SHP77 treated with DMSO at 0.1 percent for 48 hours (cell line): Measurements from ENCODE around the gene NPS.

Experiments
- DNase-seq: peaks from one replicate; lab custom pipeline; 2025; lab: John Stamatoyannopoulos, UW

NPS gene, protein sequence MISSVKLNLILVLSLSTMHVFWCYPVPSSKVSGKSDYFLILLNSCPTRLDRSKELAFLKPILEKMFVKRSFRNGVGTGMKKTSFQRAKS

DNA sequence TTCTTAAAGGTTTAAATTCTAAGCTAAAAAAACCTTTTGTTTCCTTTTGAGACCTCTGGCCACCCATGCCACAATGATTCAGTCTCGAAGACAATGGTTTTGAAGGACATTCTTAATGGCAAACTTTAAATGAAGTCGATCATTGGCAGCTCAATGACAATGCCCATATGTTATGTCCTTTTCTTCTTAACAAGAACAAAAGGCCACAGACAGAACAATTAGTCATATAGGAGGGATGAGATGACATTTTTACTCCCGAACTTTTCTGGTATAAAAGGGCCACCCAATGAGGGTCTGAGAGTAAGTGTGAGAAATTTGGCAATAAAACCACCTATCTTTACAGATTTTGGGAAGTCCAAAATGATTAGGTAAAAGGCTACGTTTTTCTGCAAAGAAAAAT, at the start of gene NPS:
Gene NPS, plus strand, starts transcription at position 301 of the 400 bp plus-strand sequence. Its CDS starts 60 bp downstream, at position 361.
- no peak for DNase-seq

DNA sequence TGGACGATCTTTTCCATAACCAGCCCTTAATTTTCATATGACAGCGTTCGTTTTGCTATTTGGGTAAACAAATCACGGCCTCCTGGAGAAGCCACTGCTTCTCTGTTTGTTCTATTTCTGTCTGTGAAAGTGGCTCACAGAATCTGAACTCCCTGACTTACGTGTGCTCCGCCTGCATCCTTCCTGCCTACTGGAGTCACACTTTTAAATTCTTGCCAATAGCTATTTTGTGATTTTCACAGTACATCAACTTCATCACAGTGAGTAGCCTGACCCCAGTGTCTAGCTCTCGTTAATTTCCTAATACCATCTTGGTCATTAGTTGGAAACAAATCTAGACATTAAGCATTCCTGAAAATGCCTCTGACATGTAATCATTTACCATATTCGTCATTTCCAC, 49.0 kb upstream of the NPS start:
- no peak for DNase-seq

DNA sequence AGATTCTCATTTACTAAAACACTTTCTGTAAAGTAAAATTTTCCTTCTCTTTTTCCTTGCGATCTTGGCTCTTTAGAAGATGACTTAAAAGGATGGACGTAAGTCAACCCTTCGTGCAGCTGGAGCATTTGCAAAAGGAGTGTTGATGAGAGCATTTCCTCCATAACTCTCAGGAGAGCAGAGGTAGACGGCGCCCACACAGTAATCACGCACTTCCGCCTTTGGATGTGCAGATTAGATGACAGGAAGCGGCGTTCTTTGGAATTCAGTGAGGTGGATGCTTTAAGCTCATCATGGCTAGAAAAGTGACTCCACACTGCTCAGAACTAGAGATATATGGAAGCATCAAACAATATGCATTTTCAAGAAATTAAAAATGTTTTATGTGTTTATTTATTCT, 43.0 kb upstream of the NPS start:
- no peak for DNase-seq

DNA sequence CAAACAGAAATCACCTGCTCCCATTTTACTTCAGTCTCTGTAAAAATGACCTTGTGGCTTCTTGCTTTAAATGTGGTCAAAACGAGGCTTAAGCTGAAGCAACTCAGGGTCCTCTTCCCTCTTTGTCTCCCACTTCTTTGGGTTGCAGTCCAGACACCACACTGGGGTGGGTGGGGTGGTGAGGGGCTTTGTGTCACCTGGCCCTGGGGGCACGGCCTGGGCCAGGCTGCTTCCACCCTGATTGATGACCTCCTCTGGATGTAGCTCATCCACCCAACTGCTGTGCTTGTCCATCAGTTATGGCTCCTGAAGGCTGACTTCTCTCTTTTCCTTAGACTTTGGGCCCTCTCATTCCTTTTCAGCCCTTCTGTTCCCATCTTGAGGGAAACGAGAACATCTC, 26.8 kb upstream of the NPS start:
- no peak for DNase-seq

DNA sequence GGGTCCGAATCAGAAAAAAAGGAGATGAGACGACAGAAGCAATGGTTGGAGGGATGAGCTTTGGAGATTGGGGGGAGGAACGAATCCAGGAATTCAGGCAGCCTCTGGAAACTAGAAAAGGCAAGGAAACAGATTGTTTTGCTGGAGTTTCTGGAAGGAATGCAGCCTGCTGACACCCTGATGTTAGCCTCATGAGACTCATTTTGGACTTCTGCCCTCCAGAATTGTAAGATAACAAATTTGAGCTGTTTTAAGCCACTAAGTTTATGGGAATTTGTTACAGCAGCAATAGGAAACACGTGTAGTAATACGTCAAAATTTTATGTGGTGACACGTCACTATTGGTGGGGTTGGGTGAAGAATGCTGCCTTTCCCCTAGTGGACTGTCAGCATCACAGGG, 25.6 kb upstream of the NPS start:
- DNase-seq, result no peak

DNA sequence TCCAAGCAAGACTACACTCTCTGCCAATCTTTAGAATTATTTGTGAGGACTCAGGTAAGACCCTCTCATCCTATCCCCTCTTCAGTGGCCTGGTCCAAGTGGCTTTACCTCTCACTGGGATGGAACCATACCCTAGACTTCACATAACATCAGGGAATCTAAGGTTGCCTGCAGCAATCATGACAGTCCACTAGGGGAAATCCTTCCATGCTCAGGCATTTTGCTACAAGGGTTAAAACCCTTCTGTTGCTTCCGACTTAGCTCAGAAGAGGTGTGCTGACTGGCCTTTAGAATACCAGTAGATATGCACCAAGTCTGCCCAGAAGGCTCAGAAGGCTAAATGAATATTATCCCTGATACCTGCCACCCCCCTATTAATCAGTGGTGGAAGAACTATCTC, 24.9 kb upstream of the NPS start:
- DNase-seq, result no peak

DNA sequence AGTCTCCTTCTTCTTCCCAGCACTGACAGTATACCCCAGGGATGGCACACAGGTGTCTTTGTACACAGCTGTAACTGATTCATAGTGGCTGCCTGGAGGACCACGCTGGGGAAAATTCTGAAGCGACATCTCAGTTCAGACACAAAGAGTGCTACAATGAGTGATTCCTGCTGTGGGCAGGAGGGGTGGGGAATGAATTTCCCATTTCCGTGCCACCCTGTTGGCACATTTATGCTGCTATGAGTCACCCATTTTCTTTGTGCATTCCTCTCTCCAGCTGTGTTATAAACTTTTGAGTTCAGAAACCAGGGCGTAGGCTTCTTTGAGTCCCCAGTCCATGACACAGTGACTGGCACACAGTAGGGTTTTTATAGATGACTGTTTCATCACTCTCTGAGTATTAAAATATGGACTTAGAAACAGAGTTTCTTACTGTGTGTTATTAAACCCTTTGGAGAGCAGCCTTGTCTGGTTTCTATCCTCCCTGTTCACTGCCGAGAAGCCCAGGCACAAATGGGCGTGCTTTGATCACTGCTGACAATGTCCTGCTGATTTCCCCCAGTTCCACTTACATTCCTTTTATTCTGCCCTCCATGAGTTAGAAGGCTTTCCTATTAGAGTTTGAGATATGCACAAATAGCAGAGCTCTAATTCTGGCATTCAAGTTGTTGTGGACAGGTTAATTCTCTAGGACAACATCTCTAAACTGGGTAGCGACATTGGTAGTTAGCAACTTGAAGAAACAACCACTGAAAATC, 24.0 kb upstream of the NPS start:
- DNase-seq, result no peak

DNA sequence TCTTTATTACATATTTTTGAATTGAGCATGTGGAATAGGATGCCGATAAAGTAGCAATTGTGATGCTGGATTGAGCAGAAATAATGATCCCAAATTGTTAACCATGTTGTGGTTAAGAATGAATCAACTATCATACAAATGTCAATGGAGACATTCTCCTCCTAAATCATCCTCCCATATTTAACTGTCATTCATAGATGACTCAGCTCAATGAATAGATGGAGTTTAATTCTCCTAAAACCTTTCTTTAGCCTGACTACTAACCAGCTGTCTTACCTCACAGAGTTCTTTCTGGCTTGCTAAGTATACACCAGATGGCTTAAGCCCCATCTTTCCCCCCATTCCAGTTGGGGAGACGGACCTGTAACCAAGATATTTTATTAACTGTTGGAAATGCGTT, 23.4 kb upstream of the NPS start:
- DNase-seq, result no peak

DNA sequence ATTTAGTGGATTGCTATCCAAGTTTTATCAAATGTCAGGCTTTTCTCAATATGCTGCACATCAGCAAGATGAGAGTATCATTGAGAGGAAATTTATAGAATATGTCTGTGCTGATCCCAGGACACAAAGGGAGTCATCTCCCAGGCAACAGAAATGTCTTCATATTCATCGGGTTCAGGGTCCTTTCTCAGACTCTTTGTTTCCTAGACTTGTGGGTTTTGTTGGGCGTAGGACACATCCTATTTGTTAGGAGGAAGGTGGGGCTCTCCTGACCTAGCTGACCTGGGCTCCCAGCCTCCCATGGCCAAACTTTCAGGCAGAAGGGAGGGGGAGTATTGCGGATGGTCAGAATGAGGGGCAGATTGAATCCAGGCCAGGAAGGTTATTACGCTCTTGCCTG, 22.9 kb upstream of the NPS start:
- no peak for DNase-seq

DNA sequence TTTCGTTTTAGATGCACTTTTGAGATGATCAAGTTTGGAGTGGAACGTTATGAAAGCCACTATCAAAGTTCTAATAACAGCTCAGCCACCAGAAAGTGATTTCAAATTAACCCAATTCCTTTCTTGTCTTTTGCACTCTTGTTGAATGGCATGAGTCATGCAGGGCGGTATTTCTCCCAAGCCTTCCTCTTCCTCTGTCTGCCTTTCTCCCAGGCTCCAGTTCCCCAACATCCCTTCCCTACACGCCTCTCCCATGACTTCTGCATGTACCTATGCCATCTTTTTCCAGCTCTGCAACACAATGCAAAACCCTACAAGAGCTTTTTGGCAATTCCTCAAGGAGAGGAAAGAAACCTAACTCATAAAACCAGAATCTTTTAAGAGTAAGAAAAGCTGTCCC, 21.8 kb upstream of the NPS start:
- DNase-seq, result no peak

DNA sequence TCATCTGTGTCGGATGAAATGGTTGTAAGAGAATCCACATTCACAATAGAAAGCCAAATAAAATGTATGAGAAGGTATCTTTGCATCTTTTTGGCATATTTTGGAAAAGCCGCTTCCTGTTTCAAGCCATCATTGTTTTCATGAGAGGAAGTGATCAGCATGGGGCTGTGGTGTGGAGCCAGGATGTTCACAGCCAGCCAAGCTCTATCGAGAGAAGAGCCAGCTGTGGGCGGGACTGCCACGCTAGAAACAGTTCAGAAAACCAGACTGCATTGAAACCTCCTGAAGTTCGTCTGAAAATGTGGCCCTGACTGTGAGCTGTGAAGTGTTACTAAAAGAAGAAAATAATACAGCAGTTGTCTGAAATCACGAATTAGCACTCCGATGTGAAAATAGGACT, 21.2 kb upstream of the NPS start:
- DNase-seq, result no peak

DNA sequence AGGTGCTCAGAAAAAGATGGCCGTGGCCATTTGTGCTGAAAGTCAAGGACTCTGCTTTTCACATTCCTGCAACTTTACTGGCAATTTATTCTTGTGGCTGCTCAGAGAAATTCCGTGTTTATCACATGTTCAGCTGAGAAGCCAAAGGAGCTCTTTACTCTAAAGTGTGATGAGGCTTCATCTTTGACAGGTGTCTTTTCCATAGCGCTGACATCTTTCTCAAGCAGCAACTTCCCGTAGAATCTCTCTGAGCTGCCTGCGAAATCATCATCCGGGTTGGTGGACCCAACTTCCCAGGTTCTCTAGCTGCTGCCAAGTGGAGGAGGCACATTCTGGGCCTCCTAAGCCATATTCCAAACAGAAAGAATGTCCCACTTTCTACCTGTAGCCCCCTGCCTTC, 16.9 kb upstream of the NPS start:
- DNase-seq, result no peak

DNA sequence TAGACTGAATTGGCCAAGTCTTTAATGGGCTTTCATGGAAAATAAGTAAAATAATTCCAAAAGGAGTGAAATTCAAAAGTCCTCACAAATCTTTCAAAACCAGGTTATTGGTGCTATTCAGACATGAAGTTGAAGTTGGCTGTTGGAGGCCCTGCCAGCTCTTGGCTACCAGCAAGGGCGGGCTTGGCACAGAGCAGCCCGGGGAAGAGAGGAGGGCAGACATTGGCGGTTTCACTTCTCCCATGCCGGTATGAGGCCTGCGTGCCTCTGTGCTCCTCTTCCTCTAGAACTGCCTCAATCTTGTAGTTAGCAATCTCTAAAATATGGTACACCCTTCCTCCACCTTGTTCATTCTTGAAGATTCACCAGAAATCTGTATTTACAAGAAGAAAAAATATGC, 16.4 kb upstream of the NPS start:
- no peak for DNase-seq

DNA sequence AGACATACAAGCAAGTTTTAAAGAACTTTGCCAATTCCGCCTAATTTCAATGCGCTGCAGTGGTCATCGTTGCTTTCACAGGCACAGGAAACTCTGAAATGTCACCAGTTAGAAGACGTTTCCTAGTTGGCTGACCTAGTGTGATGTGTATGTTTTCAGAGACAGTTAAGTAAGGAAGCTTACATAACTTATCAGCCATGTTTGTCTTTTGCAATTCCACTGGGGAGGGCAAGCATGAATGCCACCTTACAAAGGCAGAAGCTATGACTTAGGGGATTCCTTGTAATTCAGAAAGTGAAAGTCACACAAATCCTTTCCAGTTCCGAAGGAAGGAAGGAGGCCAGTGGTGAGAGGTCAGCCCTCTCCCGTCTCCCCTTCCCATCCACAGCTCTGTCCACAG, 15.0 kb upstream of the NPS start:
- DNase-seq, result no peak

DNA sequence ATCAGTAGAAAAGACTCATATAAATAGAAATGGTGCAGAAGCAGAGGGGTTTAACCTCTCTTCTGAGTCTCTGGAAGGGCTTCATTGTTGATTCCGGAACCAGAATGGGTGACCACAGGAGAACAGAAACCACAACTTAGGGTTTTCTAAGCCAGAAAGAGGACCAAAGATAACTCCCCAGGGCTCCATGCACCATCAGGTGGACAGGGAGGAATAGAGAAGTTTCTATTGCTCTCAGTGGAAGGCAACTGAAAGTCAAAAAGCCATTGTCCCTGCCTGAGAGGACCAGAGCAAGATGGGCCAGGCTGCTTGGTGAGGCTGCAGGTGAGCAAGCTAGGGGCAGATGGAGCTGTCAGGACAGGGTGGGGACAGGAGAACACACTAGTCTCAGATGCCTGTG, 14.6 kb upstream of the NPS start:
- DNase-seq, result no peak

DNA sequence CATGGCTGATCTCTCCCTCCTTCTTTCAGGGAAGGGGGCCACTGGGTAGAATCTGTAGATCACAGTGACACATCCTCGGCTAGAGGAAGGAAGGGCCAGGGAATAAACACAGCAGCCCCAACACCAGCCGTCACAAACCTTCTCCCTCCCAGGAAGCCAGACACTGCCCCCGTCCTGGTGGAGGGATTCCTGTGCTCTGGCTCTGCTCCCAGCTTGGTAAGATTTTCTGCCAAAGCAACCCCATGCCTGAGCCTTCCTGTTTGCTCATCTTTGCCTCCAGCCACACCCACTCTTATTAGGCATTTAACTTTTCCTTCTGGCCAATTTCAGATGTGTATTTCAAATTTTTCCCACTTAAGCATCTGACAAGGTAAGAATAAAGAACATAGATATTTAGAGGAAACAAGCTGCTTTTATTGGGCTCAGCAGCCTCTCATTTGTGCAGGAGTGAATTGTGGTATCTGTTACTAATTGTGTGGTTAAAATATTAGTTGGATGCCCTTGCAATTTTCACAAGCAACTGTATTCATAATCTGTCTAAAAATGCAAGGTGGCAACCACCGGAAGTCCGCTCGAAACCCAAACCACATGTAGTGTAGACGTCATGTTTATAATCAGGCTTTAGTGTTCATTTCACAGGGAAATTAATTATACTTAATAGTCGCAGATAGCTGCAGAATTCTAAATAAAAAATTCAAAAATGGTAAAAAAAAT, 13.2 kb upstream of the NPS start:
- no peak for DNase-seq

DNA sequence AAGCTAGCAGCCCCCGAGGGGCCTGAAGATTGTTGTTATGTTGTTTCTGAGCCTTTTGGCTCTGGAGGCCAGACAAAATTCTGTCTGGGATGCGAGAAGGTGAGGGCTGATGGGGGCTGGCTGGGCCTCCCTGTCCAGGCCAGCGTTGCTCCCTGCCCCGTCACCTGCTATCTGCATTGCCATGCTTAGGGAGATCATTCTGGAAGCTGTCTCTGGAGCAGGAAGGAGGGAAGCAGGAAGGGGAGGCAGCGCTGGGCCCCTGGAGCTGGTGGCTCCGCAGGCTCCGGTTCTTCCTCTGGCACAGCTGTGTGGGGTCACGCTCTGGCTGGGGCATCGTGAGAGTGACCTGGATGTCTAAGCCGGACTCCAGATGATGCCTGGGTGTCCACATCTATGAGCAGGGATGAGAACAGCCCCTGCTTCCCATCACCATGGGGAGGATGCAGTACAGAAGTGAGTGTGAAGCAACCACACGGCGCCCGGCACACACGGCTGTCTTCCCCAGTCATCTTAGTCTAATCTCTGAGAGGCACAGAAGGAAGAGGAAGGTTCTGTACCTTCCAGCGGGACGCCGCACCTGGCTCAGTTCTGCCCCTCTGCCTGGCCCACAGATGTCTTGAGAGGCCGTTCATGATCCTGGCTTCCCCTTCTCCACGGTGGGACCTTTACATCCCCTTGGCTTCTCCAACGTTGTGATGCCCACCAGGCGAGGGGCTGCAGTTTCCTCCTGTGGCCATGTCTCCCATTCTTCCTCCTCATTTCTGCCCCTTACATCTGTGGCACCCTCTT, 11.9 kb upstream of the NPS start:
- no peak for DNase-seq

DNA sequence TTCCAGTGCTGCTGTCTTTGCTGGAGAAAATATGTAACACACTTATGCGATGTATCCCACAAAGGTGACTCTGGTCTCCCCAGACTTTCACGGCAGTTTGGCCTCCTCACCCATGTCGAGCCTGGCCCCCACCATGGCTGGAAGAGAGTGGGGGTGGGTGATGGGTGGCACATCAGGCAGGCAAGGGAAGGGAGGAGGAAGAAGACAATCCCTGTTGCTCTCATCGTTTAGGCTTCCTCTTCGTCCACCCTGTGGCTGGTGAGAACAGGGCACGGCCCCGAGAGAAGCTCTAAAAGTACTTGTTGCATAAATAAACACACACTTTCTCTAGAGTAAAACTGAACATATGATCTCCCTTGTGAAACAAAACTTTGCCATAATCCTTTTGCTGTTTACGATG, 11.2 kb upstream of the NPS start:
- DNase-seq, result no peak

DNA sequence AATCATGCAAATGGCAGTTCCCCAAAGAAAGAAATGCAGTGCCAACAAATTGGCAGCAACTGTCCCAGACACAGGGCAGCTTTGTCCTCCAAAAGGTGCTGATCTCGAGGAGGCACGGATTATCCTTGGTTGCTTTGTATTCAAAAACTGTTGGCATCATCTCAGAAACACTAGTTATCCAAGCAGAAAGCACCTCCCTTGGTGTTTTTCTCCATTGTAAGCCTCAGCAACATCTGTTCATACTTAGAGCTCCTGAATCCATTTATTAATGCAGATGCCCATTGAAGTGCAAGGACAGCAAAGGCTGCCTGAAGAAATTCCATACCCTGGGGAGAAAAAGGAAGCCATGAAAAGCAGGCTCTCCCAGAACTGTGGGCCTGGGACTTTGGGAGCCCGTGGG, 1.1 kb upstream of the NPS start:
- DNase-seq, result no peak

DNA sequence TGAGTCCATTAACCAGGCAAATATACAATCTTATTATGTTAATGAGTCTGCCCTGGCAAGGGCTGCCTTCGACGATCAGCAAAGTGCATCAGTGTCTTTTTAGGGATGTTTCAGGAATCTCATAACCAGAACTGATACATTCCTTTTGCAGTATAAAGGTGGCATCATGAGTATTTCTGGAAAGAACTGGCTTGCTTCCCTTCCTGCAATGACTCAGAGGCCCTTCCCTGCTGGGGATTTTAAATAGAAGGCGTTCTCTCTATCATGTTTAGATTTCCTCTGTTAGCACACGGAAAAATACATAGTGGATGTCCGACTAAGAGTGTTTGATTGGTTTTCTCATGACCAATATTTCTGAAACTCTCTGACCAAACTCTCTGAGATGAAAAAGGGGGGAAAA, 1.8 kb downstream of the NPS start:
- DNase-seq, result no peak

DNA sequence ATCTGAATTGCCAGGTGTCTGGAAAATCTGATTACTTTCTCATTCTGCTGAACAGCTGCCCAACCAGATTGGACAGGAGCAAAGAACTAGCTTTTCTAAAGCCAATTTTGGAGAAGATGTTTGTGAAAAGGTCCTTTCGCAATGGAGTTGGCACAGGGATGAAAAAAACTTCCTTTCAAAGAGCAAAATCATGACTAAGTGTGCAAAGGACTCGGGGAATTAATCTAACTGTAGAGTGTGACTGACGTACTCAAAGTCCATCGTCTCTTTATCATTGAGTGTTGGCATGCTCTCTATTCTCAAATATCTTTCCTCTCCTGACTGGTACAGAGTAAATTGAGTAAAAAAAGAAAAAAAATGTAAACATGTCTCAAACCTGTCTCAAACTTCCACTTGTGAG, 3.3 kb downstream of the NPS start:
- DNase-seq, result no peak

DNA sequence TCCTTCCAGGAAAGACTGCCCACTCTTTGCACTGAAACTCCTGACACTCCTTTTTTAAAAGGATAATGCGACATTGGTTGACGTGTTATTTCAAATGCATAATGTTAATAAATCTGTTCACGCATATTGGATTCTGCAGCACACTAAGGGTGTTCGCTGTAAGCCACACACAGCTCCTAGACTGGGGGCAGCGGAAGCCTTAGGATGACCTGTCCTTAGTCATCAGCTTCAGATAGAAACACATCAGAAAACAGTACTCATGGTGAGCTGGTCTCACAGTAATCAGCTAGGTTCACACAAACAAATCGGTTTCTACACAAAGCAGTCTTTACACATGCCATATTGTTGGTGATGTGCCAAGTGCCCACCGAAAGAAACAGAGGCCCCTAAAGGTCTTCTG, 4.3 kb downstream of the NPS start:
- DNase-seq, result no peak

DNA sequence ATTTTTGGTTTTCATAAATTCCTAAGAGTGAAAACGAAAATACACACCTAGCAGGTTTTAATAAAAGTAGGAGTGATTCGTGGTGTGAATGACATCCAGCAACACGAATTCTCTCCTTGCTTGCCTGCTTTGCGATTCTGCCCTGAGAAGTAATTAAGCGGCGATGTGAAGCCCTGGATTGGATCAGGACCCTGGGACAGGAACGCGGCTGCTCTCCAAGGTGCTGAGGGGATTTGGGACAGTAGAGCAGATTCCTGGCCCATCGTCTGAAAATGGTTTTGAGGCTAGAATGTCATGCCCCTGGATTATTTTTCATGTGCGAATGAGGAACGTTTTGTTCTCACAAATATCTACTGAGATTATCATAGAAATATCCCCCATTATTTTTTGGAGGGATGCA, 7.8 kb downstream of the NPS start:
- no peak for DNase-seq
